NOMO-1 (cell line): ENCODE data around the gene BTG3.

Source experiments
- DNase-seq, 2 experiments: peaks; one replicate each; lab custom pipeline; 2025; ENCODE audit not compliant: unreplicated experiment in 2 of 2; lab: John Stamatoyannopoulos, UW

Gene BTG3

GRCh38 chr21:17590430-17590829 is 22.3 kb downstream of the BTG3 start:
- no peak for DNase-seq

GRCh38 chr21:17585875-17586450 is 26.7 kb downstream of the BTG3 start:
- DNase-seq, result peak; percentile 14 to 64

GRCh38 chr21:17583898-17584297 is 28.8 kb downstream of the BTG3 start:
- DNase-seq, result no peak

DNA sequence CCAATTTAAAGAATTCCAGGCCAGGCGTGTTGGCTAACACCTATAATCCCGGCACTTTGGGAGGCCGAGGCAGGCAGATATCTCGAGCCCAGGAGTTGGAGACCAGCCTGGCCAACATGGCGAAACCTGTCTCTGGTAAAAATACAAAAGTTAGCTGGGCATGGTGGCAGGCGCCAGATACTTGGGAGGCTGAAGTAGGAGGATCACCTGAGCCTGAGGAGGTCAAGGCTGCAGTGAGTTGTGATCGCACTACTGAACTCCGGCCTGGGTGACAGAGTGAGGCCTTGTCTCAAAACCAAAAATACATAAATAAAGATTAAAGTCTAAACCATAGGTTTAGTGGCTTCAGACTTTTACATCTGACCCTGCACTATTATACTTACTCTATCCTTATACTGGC is 32.4 kb downstream of the BTG3 start:
- DNase-seq, result no peak

GRCh38 chr21:17578876-17579275 is 33.8 kb downstream of the BTG3 start:
- DNase-seq, result no peak

GRCh38 chr21:17578162-17578561 is 34.5 kb downstream of the BTG3 start:
- DNase-seq, result no peak

DNA sequence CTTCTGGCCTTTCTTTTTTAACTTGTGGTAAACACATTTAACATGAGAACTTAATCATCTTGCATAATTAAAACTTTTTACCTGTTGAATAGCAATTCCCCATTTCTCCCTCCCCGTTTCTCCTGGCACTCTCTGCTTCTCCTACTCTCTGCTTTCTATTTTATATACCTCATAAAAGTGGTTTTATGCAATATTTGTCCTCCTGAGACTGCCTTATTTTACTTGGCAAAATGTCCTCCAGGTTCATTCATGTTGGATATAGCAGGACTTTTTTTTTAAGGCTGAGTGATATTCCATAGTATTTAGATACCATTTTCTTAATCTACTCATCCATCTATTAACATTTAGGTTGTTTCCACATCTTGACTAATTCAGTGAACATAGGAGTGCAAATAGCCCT is 35.0 kb downstream of the BTG3 start:
- no peak for DNase-seq

- DNase-seq, result no peak
These were observed 36.4 kb downstream of the BTG3 start for GRCh38 chr21:17576080-17576835.

- no peak for DNase-seq
These were observed 37.6 kb downstream of the BTG3 start for GRCh38 chr21:17575076-17575475.

DNA sequence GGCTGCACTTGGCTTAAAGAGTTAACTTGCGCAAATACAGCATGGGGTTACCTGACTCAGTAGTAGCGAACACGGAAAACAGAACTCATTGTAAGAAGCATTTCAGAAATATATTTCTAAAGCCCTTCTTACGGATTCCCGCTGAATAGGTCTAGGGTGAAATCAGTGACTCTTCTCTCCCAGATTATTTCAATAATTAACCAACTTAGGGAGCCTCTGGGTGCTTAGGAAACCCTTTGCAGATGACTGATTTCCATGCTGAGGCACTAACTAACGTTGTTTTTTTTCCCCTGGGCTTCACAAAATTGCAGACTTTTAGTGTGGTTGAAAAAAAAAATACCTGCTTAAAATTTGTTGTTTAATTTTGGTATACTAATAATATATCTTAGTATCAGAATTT is 40.3 kb downstream of the BTG3 start:
- DNase-seq, result no peak

DNA sequence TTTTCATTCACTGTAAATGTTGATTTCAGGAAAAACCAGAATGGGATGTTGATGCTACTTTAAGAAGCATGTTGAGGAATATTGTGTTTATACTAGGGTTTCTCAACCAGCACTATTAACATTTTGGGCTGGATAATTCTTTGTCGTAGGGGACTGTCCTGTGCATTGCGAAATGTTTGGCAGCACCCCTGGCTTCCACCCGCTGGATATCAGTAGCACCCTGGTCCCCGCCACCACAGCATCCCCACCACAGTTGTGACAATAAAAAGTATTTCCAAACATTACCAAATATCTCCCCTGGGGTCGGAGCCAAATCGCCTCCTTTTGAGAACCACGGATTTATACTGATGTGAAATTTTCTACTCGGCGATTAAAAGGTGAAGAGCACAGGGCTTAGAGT is 41.9 kb downstream of the BTG3 start:
- no peak for DNase-seq

GRCh38 chr21:17560377-17561025 is 52.2 kb downstream of the BTG3 start:
- DNase-seq, result no peak

GRCh38 chr21:17554679-17555465 is 57.8 kb downstream of the BTG3 start:
- peak; percentile 17 to 44 for DNase-seq

DNA sequence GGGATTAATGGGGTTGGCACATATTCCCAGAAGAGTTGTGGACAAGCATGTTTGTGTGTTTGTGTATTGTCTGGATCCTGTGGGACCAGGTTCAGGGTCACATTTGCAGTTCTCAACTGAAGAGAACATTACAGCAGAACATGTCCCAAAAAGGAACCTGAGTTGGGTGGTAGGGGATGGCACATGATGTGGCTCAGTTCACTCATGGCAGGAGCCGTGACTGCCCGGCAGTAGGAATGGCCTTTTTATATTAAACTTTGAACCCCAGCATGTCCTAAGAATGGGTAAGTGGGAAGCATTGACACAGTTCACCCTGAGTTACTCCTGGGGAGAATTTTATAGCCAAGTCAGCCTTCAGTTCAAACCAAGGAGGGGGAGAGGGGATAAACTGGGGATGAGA is 58.6 kb downstream of the BTG3 start:
- no peak for DNase-seq

GRCh38 chr21:17552410-17552809 is 60.3 kb downstream of the BTG3 start:
- no peak for DNase-seq

DNA sequence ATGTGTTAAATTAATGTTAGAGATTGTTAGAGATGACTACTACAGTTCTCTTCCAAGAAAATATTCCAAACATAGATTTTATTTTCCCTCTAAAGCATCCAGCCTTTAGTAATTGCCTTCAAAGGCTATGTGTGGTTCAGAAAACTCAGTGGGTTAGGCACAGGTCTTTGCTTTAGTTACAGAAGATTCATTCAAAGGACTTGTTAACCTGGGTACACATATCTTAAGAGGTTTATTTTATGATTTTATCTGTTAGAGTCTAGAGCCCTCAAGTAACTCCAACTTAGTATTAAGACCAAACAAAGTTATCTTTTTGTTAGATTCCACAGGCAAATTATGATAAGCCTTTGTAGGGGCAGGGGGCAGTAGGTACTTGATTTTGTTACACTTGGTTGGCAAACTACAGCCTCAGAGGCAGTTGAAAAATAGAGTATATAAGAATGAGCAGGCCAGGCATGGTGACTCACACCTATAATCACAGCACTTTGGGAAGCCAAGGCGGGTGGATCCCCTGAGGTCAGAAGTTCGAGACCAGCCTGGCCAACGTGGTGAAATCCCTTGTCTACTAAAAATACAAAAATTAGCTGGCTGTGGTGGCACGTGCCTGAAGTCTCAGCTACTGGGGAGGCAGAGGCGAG is 61.9 kb downstream of the BTG3 start:
- no peak for DNase-seq

DNA sequence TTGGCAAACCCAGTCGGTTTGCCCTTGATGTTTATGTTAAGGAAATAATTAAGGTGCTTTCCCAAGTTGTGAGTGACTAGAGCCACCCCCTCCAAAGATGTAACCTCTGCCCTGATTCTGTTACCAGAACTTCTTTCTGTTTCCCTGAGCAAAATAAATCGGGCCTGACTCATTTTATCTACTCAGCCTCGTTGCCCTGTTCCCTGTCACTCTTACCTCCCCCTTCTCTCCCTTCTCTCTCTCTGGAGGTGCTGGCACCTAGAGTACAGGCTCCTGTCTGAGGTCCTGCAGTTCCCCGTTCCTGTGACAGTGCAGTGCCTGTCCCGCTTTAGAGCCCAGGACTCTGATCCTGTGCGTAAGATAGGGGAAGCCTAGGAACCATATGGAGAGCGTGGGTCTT is 64.4 kb downstream of the BTG3 start:
- DNase-seq, result no peak

DNA sequence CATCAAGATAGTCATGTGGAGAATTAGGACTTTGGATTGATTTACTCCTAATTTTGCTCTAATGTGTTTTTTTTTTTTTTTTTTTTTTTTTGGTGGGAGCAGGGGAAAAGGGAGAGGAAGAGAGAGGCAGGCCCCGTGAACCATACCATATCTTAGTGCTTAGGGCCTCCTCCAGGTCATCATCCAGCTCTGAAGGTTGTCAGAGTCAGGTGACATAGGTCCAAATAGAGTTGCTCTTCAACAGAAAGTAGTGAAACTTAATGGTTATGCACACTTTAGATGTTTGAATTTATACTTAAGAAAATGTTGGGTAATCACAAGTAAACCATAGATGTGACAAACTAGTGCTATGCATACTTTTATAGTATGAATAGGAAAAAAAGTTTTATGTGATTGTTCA is 67.7 kb downstream of the BTG3 start:
- no peak for DNase-seq
